ENCODE results near the gene ACIN1.

Gene ACIN1

DNA sequence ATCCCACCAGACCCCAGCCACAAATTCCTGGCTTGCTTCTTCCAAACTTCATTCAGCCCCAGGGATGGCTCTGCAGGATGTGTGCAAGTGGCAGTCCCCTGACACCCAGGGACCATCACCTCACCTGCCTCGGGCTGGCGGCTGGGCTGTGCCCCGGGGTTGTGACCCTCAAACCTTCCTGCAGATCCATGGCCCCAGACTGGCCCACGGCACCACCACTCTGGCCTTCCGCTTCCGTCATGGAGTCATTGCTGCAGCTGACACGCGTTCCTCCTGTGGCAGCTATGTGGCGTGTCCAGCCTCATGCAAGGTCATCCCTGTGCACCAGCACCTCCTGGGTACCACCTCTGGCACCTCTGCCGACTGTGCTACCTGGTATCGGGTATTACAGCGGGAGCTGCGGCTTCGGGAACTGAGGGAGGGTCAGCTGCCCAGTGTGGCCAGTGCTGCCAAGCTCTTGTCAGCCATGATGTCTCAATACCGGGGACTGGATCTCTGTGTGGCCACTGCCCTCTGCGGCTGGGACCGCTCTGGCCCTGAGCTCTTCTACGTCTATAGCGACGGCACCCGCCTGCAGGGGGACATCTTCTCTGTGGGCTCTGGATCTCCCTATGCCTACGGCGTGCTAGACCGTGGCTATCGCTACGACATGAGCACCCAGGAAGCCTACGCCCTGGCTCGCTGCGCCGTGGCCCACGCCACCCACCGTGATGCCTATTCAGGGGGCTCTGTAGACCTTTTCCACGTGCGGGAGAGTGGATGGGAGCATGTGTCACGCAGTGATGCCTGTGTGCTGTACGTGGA is 52.6 kb downstream of the ACIN1 start, which contains the start of gene PSMB11:
Gene PSMB11, plus strand, starts transcription at position 51 of the 804 bp plus-strand sequence. Its CDS starts 14 bp downstream, at position 65.
- no peak for DNase-seq (ENCODE audit: low spot score)

DNA sequence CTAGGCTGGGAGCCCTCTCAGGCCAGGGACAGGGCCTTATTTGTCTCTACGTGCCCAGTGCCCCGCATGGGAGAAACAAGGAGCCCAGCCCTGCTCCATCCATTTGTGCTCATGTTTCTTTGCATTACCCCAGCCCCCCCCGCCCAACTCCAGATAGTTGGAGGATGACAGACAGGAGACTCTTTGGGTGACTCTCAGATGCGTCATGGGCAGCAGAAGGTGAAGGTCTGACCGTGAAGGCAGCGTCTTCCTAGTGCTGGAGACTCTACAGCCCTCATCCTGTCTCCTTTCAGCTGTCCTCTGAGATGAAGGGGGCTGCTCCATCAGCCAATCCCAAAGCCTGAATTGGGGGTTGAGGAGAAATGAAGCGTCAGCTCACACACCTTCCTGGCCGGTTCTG is 53.2 kb downstream of the ACIN1 start:
- DNase-seq (ENCODE audit: low spot score), result no peak

DNA sequence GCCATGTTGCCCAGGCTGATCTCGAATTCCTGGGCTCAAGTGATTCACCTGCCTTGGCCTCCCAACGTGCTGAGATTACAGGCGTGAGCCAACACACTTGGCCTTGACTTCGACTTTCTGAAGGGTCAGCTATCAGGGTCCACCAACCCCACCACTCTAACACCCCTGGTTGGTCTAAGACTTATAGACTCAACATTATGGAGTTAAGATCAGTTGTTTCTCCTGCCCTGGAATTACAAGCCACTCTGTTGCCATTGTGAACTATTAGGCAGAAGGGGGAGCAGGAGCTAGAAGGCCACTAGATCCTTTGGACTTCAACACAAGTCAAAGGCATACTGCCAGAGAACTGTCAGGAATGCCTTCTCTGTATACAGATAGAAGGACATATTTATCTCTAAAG is 54.8 kb downstream of the ACIN1 start:
- no peak for DNase-seq (ENCODE audit: low spot score)

DNA sequence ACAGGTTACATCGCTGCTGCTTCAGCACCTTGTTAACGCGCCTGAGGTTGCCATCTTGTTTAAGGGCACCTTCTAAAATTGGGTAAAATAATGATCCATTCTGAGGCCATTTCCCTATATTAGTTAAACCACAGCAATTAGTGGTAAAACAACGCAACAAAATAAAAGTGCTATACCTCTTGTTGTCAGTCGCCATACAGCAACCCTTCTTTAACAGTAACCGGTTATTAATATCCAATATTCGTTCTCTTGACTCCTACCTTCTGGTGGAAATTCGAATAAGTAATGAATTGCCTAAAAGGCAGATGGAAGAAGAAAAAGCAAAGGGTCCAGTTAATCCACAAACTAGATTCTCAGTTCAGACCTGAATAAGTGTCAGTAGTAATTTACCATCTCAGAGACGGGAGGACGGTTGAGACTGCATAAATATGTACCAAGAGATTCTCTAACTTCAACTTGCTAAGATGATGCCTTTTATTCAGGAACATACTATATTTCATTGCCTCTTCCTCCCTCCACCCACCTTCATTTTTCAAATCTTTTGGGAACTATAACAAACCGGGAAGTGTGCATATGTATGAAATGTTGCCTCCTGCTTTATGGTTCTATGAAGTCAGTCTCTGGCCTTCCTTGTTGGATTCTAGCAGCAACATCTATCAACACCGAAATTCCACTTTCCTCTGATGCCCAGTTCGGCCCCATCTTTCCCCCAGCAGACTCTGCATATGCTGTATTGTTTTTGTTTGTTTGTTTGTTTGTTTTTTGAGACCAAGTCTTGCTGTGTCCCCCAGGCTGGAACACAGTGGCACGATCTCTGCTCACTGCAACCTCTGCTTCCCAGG is 59.4 kb downstream of the ACIN1 start:
- no peak for DNase-seq (ENCODE audit: low spot score)

DNA sequence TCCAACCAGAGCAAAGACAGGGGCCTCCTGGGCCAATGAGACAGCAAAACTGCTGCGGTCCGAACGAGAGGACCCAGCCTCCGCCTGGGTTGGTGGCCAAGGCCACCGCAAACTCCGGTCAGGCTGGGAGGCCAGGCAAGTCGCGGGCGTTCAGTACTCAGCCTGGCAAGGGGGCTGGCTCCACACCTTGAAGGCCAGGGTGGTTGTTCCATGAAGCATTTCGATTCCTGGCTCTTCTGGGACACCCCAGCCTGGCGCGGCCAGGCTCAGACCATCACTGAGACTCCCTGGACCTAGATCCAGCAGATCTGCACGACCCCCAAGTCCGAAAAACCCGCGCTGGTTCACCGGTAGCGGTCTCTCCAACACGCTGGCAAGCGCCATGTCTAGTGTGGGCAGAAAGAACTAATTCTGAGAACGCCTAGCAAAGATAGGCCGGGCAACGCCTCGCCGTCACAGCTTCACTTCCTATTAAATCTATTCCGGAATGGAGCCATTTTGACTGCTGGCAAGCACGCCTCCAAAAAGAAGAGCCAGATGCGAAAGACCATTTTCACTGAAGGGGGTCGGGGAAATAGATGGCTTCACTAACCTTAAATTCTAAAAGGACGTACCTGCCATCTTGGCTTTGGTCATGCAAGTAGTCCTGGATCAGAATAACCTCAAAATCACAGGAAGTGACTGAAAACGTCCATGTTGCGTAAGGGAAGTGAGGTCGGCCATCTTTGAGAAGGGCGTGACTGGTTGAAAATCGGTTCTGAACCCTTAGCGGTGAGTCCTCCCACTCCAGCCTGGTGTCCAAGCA is 60.2 kb downstream of the ACIN1 start, which contains the start of gene PSMB5:
Gene PSMB5, minus strand, starts transcription at position 403 of the 805 bp plus-strand sequence. Its CDS starts 19 bp downstream, at position 384.
- DNase-seq (ENCODE audit: low spot score), result peak; percentile 96

DNA sequence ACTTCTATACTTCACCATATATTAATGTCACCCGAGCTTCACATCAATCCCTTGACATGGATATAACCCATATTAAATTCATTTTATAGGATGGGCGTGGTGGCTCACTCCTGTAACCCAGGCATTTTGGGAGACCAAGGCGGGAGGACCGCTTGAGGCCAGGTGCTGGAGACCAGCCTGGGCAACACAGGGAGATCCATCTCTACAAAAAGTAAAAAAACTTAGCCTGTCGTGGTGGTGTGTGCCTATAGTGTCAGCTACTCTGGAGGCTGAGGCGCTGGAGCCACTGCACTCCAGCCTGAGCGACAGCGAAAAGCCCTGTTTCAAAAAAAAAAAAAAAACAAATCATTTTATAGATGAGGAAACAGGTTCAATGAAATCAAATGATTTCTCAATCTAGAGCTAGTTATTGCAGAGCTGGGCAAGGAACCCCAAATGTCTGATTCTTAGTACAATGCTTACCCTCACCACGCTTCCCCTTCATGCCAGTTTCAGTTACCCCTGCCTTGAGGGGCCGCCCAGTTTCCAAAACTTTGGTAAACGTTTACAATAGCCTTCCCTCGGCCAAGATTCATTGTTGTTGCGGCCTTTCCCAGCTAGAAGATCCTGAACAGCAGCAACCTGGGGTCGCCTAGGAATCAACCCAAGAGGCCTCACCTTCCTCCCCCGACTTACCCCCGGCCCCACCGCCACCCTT is 61.0 kb downstream of the ACIN1 start:
- no peak for DNase-seq (ENCODE audit: low spot score)

DNA sequence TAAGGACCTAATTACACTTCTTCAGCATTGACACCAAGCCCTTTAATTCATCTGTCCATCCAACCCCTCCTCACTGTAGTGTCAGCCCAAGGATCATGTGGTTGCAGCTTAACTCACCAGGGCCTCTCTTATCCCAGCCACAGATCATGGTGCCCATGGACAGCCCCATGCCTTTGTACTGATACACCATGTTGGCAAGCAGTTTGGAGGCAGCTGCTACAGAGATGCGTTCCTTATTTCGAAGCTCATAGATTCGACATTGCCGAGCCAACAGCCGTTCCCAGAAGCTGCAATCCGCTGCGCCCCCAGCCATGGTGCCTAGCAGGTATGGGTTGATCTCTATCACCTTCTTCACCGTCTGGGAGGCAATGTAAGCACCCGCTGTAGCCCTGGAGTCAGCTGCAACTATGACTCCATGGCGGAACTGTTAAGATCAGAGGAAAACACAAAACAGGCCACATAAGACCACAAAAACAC is 61.6 kb downstream of the ACIN1 start:
- DNase-seq (ENCODE audit: low spot score), result no peak

DNA sequence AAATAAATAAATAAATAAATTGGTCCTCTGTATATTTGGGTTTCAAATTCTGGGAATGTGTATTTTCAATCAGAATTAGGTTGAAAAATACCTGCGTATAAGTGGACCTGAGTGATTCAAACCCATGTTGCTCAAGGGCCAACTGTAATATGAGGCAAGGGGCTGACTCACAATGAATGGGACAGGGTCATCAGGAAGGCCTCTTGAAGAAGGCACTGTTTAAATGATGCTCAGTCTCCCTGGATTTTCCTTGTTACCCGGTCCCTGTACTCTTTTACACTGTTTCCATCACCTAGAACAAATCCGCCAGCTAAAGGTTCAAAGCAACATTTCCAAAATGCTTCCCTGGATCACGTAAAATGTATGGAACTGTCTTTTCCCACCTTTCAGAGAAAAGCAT is 64.0 kb downstream of the ACIN1 start:
- DNase-seq (ENCODE audit: low spot score), result no peak

DNA sequence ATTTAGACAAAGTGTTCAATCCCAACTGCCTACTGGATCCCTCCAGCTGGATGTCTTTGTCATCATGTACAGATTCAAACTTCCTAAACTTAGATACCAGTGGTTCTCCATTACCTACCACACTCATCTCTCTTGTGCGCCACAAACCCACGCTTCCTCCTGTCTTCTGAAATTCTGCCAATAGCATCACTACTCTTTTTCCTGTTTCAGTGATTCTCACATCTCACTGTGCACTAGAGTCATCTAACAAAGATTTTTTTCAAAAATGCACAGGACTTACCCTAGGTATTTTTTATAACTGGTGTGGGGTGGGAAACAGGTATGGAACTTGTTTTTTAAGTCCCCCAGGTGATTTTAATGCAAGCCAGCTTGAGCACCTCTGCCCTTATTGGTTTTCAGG is 66.1 kb downstream of the ACIN1 start:
- DNase-seq (ENCODE audit: low spot score), result no peak

DNA sequence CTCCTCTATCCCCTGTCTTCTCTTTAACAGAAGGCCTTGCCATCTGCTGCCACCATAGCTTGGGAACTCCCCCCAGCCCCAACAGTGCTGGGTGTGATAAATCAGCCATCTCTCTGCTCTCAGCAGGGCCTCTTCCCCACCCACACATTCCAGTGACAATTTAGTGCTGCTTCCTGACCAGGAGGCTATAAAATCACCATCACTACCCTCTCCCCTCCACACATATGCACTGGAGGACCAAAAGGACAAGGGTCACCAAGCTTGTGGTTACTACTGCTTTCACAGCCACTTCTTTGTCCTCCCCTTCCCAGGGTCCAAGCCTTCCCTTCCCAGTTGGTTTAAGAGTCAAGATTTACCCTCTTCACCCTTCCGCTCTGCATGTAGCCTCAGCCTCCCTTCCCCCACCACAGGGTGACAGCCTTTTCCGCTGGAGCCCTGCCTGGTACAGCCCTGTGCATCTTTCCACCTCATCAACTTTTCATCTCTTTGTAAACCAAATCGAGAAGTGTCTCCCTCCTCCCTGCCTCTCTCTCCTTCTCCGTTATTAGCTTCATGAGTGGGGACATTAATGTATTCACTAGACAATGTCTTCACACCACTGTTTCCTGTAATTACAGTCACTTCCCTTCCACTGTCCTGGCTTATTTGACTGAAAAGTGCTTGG is 69.7 kb downstream of the ACIN1 start:
- DNase-seq (ENCODE audit: low spot score), result peak; percentile 59

DNA sequence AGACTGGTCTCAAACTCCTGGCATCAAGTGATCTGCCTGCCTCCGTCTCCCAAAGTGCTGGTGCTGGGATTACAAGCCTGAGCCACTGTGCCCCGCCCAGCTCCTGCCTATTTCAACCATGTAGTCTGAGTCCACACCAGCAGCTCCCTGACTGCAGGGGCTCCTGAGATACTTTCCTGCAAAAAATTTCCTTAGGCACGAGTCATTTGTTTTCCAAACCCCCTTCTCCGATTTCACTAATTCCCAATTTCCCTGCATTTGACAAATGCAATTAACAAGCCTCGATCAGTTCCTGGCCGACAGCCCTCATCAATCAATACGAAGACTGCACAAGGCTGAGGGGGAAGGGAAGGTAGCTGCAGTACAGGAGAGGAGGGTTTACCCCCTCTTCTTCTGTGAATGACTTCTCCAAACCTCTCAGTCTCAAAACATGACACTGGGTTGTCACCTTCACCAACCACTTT is 70.3 kb downstream of the ACIN1 start:
- DNase-seq (ENCODE audit: low spot score), result no peak

DNA sequence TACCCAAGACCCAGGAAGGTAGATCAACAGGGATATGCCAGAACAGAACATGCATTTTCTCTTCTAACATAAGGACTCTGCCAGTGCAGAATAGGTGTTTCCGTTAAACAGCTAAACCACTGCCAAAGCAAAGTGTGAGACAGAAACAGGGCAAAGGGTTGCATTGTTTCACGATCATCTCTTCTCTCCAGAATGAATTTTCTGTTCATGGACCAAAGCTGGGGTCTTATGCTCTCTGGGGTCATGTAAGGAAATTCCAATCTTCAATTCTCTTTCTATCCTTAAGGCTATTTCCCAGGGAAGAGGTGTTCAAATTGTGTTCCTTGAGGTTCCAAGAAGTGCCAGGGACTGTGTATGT is 71.2 kb downstream of the ACIN1 start:
- no peak for DNase-seq (ENCODE audit: low spot score)

DNA sequence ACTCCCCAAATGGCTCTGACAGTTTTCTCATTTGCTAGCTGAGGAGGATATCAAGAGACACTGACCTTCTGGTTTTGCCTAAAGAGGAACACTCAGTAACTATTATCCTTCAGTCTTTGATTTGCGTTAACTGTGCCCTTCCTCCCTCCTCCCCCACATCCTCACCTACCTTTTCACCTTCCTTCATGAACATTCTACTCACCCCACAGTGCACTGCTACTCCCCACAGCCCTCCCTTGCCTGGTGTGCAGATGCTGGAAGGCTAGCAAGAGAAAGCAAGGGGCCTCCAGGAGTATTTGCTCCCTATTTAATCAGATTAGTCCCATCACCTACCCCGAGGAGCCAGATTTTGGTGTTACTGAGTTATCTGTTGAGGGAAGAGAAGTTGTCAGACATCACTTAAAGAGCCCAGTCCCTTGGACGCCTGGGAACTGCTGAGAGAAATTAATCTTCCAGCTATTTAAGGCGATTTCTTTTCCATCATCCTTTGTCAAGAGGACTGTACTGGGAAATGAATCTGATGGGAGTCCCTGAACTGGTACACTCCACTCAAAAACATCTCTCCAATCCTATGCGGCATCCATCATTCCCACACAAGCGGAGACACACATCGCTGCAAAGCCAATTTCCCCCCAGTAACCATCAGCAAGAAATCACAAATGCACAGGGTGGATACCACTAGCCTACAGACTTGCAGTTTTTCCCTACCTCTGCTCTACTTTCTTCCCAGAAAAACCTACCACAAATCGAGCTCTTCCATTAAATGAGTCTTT is 71.7 kb downstream of the ACIN1 start:
- no peak for DNase-seq (ENCODE audit: low spot score)

DNA sequence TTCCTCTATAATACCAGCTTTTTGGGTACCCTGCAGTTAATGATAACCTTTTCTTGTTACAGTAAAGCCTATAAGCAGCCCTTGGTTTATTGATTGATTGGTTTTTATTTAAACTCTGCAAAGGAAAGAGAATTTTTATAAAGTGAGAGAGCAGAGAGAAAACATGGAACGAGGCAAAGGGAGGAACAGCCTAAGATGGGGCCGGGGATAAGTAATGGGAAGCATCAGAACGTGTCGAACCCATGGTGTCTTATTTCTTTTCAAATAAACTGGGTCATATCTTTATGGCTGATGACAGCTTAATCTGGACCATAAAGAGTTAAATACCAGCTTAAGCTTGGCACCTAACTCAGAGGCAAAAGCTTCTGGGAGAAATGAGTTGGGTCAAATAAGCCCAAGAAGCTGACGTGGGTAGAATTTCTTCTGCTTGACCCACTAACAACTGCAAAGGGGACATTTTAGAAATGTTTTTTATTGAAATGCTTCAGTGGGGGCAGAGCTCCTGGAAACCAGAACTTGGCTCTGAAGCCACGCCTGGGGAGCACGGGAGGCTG is 73.0 kb downstream of the ACIN1 start:
- DNase-seq (ENCODE audit: low spot score), result no peak

DNA sequence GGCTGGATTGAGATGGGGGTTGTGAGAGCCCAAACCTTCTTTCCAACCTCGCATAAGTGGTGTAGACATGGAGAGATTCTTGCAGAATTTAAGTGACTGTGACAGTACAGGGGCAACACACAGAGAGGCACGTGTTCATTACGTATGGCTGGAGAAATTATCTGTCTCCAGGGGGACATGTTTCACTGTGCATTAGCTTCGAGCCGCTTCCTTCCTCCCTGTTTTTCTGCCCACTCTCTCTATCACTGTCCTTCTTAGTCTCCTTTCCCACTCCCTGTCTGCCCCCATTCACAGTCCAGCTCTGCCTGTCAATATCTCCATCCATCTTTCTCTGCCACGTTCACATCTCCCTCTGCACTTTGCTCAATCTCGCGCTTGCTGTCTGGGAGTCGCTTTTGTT is 73.5 kb downstream of the ACIN1 start:
- no peak for DNase-seq (ENCODE audit: low spot score)

DNA sequence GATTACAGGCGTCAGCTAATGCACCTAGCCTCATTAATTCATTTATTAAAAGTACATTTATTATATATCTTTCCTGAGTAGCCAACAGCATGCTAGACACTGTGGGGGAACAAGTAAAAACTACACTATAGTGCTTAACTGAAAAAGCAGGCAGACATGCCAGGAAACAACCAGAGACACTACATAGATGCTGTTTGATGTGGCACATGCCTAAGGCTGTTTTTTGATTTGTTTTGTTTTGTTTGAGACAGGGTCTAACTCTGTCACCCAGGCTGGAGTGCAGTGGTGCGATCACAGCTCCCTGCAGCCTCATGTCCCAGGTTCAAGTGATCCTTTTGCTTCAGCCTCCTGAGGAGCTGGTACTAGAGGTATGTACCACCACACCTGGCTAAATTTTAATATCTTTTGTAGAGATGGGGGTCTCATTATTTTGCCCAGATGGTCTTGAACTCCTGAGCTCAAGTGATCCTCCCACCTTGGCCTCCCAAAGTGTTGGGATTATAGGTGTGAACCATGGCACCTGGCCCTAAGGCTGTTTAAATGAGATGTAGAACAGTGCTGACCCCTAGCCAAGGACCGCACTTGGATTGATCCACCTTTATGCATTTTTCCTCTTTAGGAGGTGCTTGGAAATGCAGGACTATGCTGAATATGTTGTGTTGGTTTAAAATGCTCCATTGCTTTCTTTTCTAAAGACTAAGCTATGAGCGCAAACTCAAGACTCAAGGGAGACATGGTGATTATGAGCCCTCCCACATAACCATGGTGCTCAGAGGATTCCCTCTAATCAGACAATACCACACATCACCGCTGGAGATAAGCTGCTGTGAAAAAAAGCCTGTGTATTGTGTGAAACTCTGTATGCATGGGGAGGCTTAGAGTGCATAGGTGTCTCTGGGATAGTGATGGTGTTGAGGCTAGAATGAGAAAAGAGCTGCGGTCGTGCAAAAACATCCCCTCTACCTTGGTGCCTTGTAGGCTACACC is 74.5 kb downstream of the ACIN1 start:
- no peak for DNase-seq (ENCODE audit: low spot score)

DNA sequence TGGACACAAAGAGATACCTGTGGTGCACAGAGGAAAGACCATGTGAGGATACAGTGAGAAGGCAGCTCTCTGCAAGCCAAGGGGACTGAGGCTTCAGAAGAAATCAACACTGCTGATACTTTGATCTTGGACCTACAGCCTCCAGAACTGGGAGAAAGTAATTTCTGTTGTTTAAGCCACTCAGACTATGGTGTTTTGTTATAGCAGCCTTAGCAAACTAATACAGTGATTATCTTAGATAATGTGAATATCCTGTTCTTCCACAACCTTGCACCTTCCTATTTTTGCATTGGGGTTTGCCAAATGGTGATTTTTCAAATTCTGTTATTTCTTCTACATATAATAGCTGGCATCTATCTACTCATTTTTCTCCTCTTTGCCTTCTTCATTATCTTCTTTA is 76.8 kb downstream of the ACIN1 start:
- DNase-seq (ENCODE audit: low spot score), result no peak

DNA sequence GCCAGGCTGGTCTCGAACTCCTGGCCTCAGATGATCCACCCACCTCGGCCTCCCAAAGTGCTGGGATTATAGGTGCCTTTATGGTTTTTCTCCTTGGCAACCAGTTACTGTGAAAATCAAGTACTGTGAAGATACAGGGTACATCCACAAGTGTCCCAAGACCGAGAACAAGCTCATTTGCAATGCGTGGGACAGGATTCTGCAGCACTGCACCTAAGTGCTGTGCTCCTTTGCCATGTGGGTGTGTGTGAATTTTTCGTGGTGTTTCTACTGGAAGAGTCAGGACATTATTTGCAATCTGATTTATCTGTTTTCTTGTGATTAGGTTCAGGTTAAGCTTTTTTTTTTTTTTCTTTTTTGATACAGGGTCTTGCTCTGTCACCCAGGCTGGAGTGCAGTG is 77.8 kb downstream of the ACIN1 start:
- no peak for DNase-seq (ENCODE audit: low spot score)

DNA sequence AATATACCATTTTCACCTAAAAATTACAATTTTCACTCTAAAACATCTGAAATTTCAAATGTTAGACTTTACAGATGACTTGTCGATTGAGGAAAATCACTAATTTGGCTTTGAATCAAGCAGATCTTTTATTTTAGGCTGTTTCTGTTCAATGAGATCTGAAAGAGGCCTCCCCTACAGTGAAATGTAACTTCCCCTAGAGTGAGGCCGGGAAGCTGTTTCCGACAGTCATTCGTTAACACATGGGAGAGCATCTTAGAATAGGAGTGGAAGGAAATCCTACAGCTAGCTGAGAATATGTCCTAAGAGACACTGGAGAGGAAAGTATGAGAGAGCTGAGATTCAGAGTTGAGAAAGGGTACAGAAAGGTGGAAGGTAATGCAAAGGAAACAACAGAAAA is 79.3 kb downstream of the ACIN1 start:
- no peak for DNase-seq (ENCODE audit: low spot score)
